ENCODE measurements around the gene EPB41L3.

EPB41L3 gene

DNA sequence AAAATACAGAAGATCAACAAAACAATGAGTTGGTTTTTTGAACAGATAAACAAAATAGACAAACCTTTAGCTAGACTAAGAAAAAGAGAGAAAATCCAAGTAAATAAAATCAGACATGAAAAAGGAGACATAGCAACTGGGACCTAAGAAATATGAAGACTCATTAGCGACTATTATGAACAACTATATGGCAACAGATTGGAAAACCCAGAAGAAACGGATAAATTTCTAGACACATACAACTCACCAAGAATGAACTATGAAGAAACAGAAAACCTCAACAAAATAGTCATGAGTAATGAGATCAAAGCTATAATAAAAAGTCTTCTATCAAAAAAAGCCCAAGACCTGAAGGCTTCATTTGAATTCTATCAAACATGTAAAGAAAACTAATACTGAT is 59.3 kb downstream of the EPB41L3 start:
- H3K4me3 ChIP-seq (replicated peaks; ENCODE audit: low read depth, low read length): no peak overlapping the region
- DNase-seq (ENCODE audit: extremely low read depth, low read depth): no peak
- TF ChIP-seq, protein P1, sequence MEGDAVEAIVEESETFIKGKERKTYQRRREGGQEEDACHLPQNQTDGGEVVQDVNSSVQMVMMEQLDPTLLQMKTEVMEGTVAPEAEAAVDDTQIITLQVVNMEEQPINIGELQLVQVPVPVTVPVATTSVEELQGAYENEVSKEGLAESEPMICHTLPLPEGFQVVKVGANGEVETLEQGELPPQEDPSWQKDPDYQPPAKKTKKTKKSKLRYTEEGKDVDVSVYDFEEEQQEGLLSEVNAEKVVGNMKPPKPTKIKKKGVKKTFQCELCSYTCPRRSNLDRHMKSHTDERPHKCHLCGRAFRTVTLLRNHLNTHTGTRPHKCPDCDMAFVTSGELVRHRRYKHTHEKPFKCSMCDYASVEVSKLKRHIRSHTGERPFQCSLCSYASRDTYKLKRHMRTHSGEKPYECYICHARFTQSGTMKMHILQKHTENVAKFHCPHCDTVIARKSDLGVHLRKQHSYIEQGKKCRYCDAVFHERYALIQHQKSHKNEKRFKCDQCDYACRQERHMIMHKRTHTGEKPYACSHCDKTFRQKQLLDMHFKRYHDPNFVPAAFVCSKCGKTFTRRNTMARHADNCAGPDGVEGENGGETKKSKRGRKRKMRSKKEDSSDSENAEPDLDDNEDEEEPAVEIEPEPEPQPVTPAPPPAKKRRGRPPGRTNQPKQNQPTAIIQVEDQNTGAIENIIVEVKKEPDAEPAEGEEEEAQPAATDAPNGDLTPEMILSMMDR (IDR thresholded peaks at IDR 0.05; ENCODE audit: low read depth, low read length, missing control alignments): no peak

DNA sequence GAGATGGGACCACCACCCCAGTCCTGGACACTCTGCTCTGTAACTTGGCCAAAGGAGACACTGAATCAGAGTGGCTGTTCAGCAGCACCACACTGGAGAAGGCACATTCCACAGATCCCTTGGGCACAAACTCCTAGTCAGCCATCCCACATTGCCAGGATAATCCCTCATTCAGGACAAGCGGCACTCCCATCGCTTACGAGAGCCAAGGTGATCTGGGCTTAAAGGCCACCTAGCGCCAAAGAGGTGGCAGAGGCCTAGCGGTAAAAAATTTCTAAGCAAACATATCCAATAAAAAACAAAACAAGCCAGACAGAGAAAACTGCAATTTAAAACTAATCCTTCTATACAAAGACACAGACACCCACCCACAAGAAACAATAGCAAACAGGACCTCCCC is 62.2 kb downstream of the EPB41L3 start:
- no peak for DNase-seq (ENCODE audit: extremely low read depth, low read depth)
- TF ChIP-seq, protein P1 (IDR thresholded peaks at IDR 0.05; ENCODE audit: low read depth, low read length, missing control alignments): no peak
- H3K4me3 ChIP-seq (replicated peaks; ENCODE audit: low read depth, low read length): no peak overlapping the region

DNA sequence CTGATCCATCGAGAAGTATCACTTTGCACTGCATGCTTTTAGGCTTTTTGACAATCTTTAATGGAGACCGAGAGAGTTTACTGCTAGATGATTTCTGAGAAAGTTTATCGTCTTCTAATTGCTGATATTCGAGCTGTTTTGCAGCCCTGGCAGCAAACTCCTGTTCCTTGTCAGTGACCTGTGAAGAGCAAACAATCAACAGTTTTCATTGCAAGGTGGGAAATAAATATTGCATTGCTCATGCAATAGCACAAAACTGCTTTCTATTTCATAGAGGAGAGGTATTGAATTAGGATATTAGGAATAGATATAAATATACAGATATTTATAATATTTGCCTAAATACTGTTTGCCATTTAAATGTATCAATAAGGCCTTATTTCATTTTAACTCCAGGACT is 65.5 kb downstream of the EPB41L3 start:
- TF ChIP-seq, protein P1 (IDR thresholded peaks at IDR 0.05; ENCODE audit: low read depth, low read length, missing control alignments): no peak
- no peak overlapping the region for H3K4me3 ChIP-seq (replicated peaks; ENCODE audit: low read depth, low read length)
- no peak for DNase-seq (ENCODE audit: extremely low read depth, low read depth)

DNA sequence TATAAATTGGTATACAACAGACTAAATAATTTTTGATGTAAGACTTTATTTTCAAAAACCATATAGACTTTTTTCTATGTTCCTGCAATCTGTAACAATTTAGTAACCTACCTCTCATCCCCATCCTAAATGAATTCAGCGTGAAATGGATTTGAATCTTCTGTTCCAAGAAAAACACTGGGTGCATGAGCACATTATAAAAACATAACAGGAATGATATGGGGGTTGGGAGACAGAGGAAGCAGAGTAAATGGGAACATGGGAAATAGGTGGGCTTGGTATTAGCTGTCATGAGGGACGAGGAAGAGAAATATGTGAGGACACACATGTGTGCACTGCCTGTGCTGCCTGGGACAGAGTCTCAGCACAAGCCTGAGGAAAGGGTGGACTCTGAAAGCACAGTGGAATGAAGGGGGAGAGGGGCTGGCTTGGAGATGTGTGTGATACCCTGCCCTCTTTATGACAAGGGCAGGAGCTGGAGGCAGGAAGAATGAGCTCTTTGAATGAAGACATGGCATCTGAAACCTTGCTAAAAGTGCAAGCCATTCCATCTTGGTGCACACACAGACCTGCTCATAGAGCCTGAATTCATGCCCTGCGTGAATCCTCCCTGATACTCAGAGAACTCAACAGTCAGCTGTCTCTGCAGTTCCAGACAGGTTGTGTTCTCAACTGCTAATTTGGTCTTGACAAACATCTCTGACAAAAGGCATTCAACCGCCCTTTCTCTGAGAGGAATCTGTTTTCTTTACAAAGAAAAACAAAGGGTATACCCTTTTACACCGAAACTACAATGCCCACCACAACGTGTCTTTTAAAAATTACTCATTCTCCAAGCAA is 66.6 kb downstream of the EPB41L3 start:
- DNase-seq (ENCODE audit: extremely low read depth, low read depth): no peak
- TF ChIP-seq, protein P1 (IDR thresholded peaks at IDR 0.05; ENCODE audit: low read depth, low read length, missing control alignments): no peak

DNA sequence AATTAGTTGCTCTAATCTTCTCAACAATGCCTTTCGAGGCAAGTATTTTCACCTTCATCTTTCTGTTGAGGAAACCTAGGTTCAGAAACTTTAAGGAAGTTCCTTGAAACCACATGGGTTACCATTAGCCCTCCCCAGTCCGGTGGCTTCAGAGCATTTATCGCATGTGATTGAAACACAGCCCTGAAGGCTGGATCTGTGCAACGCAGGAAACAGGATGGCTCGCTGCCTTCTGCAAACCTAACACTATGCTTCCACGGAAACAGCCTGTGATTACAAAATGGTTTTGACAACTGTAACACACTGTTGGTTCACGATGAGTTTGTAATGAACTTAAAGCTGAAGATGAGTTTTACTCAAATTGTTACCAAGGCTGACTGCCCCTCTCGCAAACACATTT is 68.5 kb downstream of the EPB41L3 start:
- DNase-seq (ENCODE audit: extremely low read depth, low read depth): no peak
- no peak overlapping the region for H3K4me3 ChIP-seq (replicated peaks; ENCODE audit: low read depth, low read length)
- TF ChIP-seq, protein P1 (IDR thresholded peaks at IDR 0.05; ENCODE audit: low read depth, low read length, missing control alignments): no peak

More for the DNA sequence above, 66.6 kb downstream of the EPB41L3 start:
- no peak overlapping the region for H3K4me3 ChIP-seq (replicated peaks; ENCODE audit: low read depth, low read length)

DNA sequence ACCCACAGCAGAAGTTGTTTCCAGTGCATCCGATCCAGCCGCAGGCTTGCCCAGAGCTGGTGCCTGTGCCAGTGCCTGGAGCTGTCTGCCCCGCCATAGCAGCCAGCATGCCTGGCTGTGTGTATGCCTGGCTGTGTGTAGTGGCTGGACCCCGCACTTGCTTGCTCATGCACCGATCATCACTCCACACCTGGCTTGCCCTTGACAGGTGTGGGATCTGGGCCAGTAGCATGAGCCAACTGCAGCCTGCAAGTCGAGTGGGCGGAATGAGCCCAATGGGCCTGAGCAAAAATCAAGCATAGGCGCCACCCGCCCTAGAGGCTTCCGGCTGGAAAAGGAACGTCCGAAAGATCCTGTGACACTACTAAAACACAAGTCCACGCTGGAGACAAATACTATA is 74.5 kb downstream of the EPB41L3 start:
- H3K4me3 ChIP-seq (replicated peaks; ENCODE audit: low read depth, low read length): no peak overlapping the region
- no peak for DNase-seq (ENCODE audit: extremely low read depth, low read depth)
- TF ChIP-seq, protein P1 (IDR thresholded peaks at IDR 0.05; ENCODE audit: low read depth, low read length, missing control alignments): no peak

Data from HFF-Myc (cell line).